D721Med (cell line): ENCODE data around the gene B3GAT1.

Experiments
- DNase-seq: peaks from one replicate; pipeline ENCODE4 v3.0.0; 2011; ENCODE audit warnings: low spot score; ENCODE audit not compliant: insufficient read length
- FAIRE-seq: peaks from 2 replicates; lab custom pipeline; 2011; peaks lifted over from hg19 to GRCh38; lab: Jason Lieb, UNC
- TF ChIP-seq, protein P1 (sequence below): IDR thresholded peaks from 2 replicates; pipeline ENCODE4 v1.5.1; 2012; ENCODE audit warnings: mild to moderate bottlenecking, control low read depth; ENCODE audit not compliant: insufficient read depth; ENCODE audit errors: missing control alignments

Gene B3GAT1

DNA sequence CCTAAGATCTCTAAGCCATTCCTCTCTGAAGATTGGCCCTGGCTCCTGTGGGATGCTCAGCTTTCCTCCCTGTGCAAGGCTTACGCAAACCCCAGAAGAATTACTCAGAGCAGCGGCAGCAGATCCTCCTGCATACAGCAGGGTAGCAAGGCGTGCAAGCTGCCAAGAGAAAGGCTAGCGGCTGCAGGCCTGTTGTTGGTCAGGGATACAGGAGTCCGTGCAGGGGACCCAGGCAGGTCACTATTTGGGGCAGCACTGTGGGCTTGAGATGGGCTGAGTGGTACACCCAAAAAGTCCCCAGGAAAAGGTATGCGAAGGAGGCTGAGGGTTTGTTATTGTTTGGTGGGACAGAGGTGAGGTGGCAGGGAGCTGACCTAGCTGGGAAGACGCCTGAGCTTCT is 78.7 kb downstream of the B3GAT1 start:
- TF ChIP-seq, protein P1, sequence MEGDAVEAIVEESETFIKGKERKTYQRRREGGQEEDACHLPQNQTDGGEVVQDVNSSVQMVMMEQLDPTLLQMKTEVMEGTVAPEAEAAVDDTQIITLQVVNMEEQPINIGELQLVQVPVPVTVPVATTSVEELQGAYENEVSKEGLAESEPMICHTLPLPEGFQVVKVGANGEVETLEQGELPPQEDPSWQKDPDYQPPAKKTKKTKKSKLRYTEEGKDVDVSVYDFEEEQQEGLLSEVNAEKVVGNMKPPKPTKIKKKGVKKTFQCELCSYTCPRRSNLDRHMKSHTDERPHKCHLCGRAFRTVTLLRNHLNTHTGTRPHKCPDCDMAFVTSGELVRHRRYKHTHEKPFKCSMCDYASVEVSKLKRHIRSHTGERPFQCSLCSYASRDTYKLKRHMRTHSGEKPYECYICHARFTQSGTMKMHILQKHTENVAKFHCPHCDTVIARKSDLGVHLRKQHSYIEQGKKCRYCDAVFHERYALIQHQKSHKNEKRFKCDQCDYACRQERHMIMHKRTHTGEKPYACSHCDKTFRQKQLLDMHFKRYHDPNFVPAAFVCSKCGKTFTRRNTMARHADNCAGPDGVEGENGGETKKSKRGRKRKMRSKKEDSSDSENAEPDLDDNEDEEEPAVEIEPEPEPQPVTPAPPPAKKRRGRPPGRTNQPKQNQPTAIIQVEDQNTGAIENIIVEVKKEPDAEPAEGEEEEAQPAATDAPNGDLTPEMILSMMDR: no peak
- FAIRE-seq (no peak), DNase-seq (no peak)

GRCh38 chr11:134332782-134333181 is 79.3 kb downstream of the B3GAT1 start:
- TF ChIP-seq, protein P1: no peak
- DNase-seq (no peak), FAIRE-seq (no peak)

GRCh38 chr11:134332189-134332631 is 79.8 kb downstream of the B3GAT1 start:
- no peak for DNase-seq
- FAIRE-seq: no peak
- TF ChIP-seq, protein P1: peak; percentile 17

DNA sequence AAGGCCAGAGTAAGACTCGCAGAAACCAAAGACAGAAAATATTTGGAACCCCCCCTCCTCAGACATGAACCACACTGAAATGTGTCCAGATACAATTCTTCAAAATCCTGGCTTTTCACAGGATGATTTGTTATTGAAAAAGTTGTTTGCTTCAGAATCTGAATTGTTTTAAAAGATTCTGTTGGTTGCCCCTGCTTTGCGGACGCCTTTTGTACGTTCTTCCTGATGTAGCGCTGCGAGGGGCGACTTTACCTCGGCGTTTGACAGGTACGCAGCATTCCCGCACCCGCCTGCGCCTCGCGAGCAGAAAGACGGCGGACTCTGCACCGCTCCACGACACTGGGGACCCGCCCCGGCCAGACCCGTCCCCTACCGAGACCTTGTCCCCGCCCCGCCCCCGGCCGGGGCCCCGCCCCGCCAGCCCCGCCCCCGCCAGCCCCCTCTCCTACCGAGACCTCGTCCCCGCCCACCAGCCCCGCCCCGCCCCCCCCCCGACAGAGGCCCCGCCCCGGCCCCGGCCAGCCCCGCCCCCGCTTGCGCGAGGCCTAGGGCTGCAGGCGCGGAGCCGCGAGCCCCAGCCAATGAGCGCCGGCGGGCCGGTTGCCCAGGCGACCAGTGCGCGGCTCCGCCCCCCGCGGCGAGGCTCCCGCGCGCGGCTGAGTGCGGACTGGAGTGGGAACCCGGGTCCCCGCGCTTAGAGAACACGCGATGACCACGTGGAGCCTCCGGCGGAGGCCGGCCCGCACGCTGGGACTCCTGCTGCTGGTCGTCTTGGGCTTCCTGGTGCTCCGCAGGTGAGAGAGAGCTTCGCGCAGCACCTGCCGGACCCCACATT is 80.5 kb downstream of the B3GAT1 start, which contains the start of gene GLB1L2:
Gene GLB1L2 (plus strand): TSS at position 635 of the 835 bp plus-strand sequence. CDS start 74 bp downstream, at position 709.
- FAIRE-seq: no peak

DNA sequence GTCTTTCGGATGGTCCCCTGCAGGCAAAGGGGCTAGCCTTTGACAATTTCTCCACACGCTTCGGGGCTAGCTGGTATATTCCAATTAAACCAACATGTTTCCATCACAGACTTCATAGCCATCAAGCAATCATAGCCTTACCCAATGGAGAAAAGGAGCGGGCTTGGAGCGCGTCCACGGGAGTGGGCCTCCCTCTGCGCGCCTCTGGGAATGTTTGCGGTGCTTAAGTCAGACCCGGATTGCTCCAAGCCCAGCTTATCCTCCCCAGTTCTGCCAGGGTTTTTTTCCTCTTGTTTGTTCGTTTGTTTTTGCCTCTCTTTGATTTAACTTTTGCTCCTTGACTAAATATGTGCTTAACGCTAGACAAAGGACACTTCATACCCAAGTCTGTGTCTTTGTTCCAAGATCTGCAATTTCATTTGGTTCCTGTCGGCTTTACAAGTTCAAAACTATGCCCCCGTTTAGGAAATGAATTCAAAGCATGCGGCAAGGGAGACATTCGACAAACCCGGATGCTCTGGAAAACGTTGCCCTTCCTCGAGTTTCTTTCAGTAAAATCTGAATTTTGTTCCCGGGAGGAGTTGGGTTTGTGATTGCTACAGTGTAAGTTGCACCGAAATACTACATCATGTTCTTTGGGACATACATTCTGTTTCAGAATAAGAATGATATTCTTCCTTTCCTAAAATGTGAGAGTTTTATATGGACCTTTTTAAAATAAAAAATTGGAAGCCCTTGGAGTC is 81.3 kb downstream of the B3GAT1 start:
- no peak for DNase-seq
- FAIRE-seq: no peak
- TF ChIP-seq, protein P1: no peak

More for the DNA sequence above, 80.5 kb downstream of the B3GAT1 start, which contains the start of gene GLB1L2:
- DNase-seq: peak; percentile 91
- TF ChIP-seq, protein P1: no peak
